Measurements from ENCODE around the gene PLXNA3.

The PLXNA3 gene

GRCh38 chrX:154481911-154482601 lies 24.0 kb downstream of the PLXNA3 start:
- Histone ChIP-seq H3K36me3 (ENCODE audit: low read length) (no peaks in the 10 kb centered on the region), H3K4me2 (ENCODE audit: low read depth, low read length, poor library complexity, severe bottlenecking) (peak overlapping the region; percentile 42), H3F3A (ENCODE audit: insufficient read depth) (peaks cover 30% of the 10 kb centered on the region), H3K9me3 (ENCODE audit: insufficient read depth, low read length) (no peaks in the 10 kb centered on the region), H3K79me2 (ENCODE audit: insufficient read depth, low read length) (peaks cover 18% of the 10 kb centered on the region), H3K27me3 (ENCODE audit: low read length) (no peaks in the 10 kb centered on the region), H3K4me3 (ENCODE audit: insufficient read depth, low read length, poor library complexity, severe bottlenecking) (no peak overlapping the region), H3K9me2 (replicated peaks; ENCODE audit: insufficient read depth, low read length) (no peaks in the 10 kb centered on the region), H3K27ac (ENCODE audit: low read depth, low read length) (peak overlapping the region; percentile 73), H4K20me1 (ENCODE audit: low read depth, low read length) (no peaks in the 10 kb centered on the region), H2AFZ (ENCODE audit: low read depth, low read length, severe bottlenecking) (peak overlapping the region; percentile 83), H3K9ac (ENCODE audit: low read length) (peak overlapping the region; percentile 39)
- TF ChIP-seq EZH2phosphoT487 (conservative IDR thresholded peaks at IDR 0.05; ENCODE audit: low read length) (no peak), CTCF (IDR thresholded peaks at IDR 0.05; ENCODE audit: insufficient read depth, low read length, poor library complexity, severe bottlenecking) (no peak)

GRCh38 chrX:154482786-154483185 lies 24.7 kb downstream of the PLXNA3 start:
- Histone ChIP-seq H3K4me2 (ENCODE audit: low read depth, low read length, poor library complexity, severe bottlenecking) (no peak overlapping the region), H2AFZ (ENCODE audit: low read depth, low read length, severe bottlenecking) (no peak overlapping the region), H3K9me3 (ENCODE audit: insufficient read depth, low read length) (no peaks in the 10 kb centered on the region), H3K36me3 (ENCODE audit: low read length) (no peaks in the 10 kb centered on the region), H3F3A (ENCODE audit: insufficient read depth) (peaks cover 26% of the 10 kb centered on the region), H4K20me1 (ENCODE audit: low read depth, low read length) (no peaks in the 10 kb centered on the region), H3K9ac (ENCODE audit: low read length) (no peak overlapping the region), H3K27me3 (ENCODE audit: low read length) (no peaks in the 10 kb centered on the region), H3K9me2 (replicated peaks; ENCODE audit: insufficient read depth, low read length) (no peaks in the 10 kb centered on the region), H3K4me3 (ENCODE audit: insufficient read depth, low read length, poor library complexity, severe bottlenecking) (no peak overlapping the region), H3K27ac (ENCODE audit: low read depth, low read length) (peak overlapping the region; percentile 73; the same call in 1 of the 2 replicates), H3K79me2 (ENCODE audit: insufficient read depth, low read length) (peaks cover 18% of the 10 kb centered on the region)
- TF ChIP-seq EZH2phosphoT487 (conservative IDR thresholded peaks at IDR 0.05; ENCODE audit: low read length) (no peak), CTCF (IDR thresholded peaks at IDR 0.05; ENCODE audit: insufficient read depth, low read length, poor library complexity, severe bottlenecking) (no peak)

GRCh38 chrX:154483325-154483724 lies 25.2 kb downstream of the PLXNA3 start:
- H3K27me3 ChIP-seq (ENCODE audit: low read length) = no peaks in the 10 kb centered on the region
- H3K9ac ChIP-seq (ENCODE audit: low read length) = no peak overlapping the region
- peaks cover 18% of the 10 kb centered on the region for H3K79me2 ChIP-seq (ENCODE audit: insufficient read depth, low read length)
- H3K9me2 ChIP-seq (replicated peaks; ENCODE audit: insufficient read depth, low read length) = no peaks in the 10 kb centered on the region
- no peaks in the 10 kb centered on the region for H3K36me3 ChIP-seq (ENCODE audit: low read length)
- TF ChIP-seq CTCF (IDR thresholded peaks at IDR 0.05; ENCODE audit: insufficient read depth, low read length, poor library complexity, severe bottlenecking) (no peak), EZH2phosphoT487 (conservative IDR thresholded peaks at IDR 0.05; ENCODE audit: low read length) (no peak)
- H3K4me3 ChIP-seq (ENCODE audit: insufficient read depth, low read length, poor library complexity, severe bottlenecking) = no peak overlapping the region
- 0 out of 2 replicates have a peak overlapping the region, but pooled peaks have one; percentile 73 for H3K27ac ChIP-seq (ENCODE audit: low read depth, low read length)
- no peaks in the 10 kb centered on the region for H4K20me1 ChIP-seq (ENCODE audit: low read depth, low read length)
- H3K9me3 ChIP-seq (ENCODE audit: insufficient read depth, low read length) = no peaks in the 10 kb centered on the region
- no peak overlapping the region for H3K4me2 ChIP-seq (ENCODE audit: low read depth, low read length, poor library complexity, severe bottlenecking)
- H3F3A ChIP-seq (ENCODE audit: insufficient read depth) = peaks cover 25% of the 10 kb centered on the region
- no peak overlapping the region for H2AFZ ChIP-seq (ENCODE audit: low read depth, low read length, severe bottlenecking)
